HepG2 (cell line): Measurements from ENCODE around the gene ASB16. TPM values are rescaled to one million over a fixed set of nuclear protein-coding genes. Genes with fewer than 3 reads are reported as not detected.
A peak's percentile ranks its signal among the peaks of the same experiment; 100 is the strongest.

Experiments used
- BHLHE40 ChIP-seq: IDR thresholded peaks from 2 replicates; pipeline ENCODE4 v1.6.1; 2011; ENCODE audit warnings: low read length, improper control_type of control experiment
- ETV6 ChIP-seq: sonication (generic); formaldehyde crosslinking; conservative IDR thresholded peaks from 2 replicates; pipeline ENCODE4 v1.4.0; 2020; ENCODE audit warnings: missing genetic modification reagents
- HCFC1 ChIP-seq: fragments of 150-350 bp; IDR thresholded peaks from 2 replicates; pipeline ENCODE4 v1.6.1; 2014; ENCODE audit warnings: low read depth, low read length
- HDAC1 ChIP-seq: sonication (generic); formaldehyde crosslinking; IDR thresholded peaks from 2 replicates; pipeline ENCODE4 v1.5.1; 2020; ENCODE audit warnings: mild to moderate bottlenecking, missing genetic modification reagents
- KAT7 ChIP-seq: IDR thresholded peaks from 2 replicates; pipeline ENCODE4 v1.6.1; 2018; ENCODE audit warnings: borderline replicate concordance, missing compliant biosample characterization
- NCOA1 ChIP-seq: sonication (generic); formaldehyde crosslinking; IDR thresholded peaks from 2 replicates; pipeline ENCODE4 v1.9.0; 2021; ENCODE audit warnings: missing genetic modification reagents
- POGZ ChIP-seq: sonication (generic); formaldehyde crosslinking; IDR thresholded peaks from 2 replicates; pipeline ENCODE4 v1.4.0; 2020; ENCODE audit warnings: mild to moderate bottlenecking, missing genetic modification reagents
- RBAK ChIP-seq: sonication (generic); formaldehyde crosslinking; IDR thresholded peaks from 2 replicates; pipeline ENCODE4 v1.5.1; 2020; ENCODE audit warnings: mild to moderate bottlenecking, missing genetic modification reagents
- RFXANK ChIP-seq: IDR thresholded peaks from 2 replicates; pipeline ENCODE4 v1.6.1; 2016
- SALL2 ChIP-seq: sonication (generic); formaldehyde crosslinking; IDR thresholded peaks from 2 replicates; pipeline ENCODE4 v1.8.1; 2023; ENCODE audit warnings: mild to moderate bottlenecking, missing genetic modification reagents, inconsistent platforms
- SIX4 ChIP-seq: sonication (generic); formaldehyde crosslinking; IDR thresholded peaks from 2 replicates; pipeline ENCODE4 v1.4.0; 2020; ENCODE audit warnings: missing genetic modification reagents
- SRSF1 ChIP-seq: fragments of 200-400 bp; formaldehyde crosslinking; optimal IDR thresholded peaks from 2 replicates; pipeline ENCODE3; 2017; ENCODE audit warnings: mild to moderate bottlenecking, low read depth, low read length, moderate library complexity
- TIGD3 ChIP-seq: sonication (generic); formaldehyde crosslinking; IDR thresholded peaks from 2 replicates; pipeline ENCODE4 v1.5.1; 2020; ENCODE audit warnings: mild to moderate bottlenecking, missing genetic modification reagents, borderline replicate concordance
- TP53 ChIP-seq: sonication (generic); formaldehyde crosslinking; conservative IDR thresholded peaks from 2 replicates; pipeline ENCODE4 v1.4.0; 2020; ENCODE audit warnings: missing genetic modification reagents
- ZHX2 ChIP-seq, 2 experiments: sonication (generic) in 1 of 2; formaldehyde crosslinking in 1 of 2; IDR thresholded peaks; 2 replicates each; pipeline versions ENCODE4 v1.6.1 to v1.9.0; 2014 to 2022; ENCODE audit warnings: antibody characterized with exemption in 1 of 2, borderline replicate concordance in 1 of 2, inconsistent platforms in 1 of 2, low read depth in 1 of 2, missing genetic modification reagents in 1 of 2
- ZNF121 ChIP-seq: sonication (generic); formaldehyde crosslinking; IDR thresholded peaks from 2 replicates; pipeline ENCODE4 v1.5.0; 2020; ENCODE audit warnings: mild to moderate bottlenecking, missing genetic modification reagents
- ZNF296 ChIP-seq: sonication (generic); formaldehyde crosslinking; conservative IDR thresholded peaks from 2 replicates; pipeline ENCODE4 v1.5.0; 2020; ENCODE audit warnings: mild to moderate bottlenecking, missing genetic modification reagents
- ZNF354B ChIP-seq: sonication (generic); formaldehyde crosslinking; IDR thresholded peaks from 2 replicates; pipeline ENCODE4 v1.8.0; 2022; ENCODE audit warnings: mild to moderate bottlenecking, missing genetic modification reagents
- ZNF501 ChIP-seq: sonication (generic); formaldehyde crosslinking; IDR thresholded peaks from 2 replicates; pipeline ENCODE4 v1.5.1; 2020; ENCODE audit warnings: mild to moderate bottlenecking, moderate library complexity, missing genetic modification reagents
- ZNF563 ChIP-seq: sonication (generic); formaldehyde crosslinking; IDR thresholded peaks from 2 replicates; pipeline ENCODE4 v1.8.0; 2022; ENCODE audit warnings: mild to moderate bottlenecking, moderate library complexity, missing genetic modification reagents
- ZNF709 ChIP-seq: sonication (generic); formaldehyde crosslinking; IDR thresholded peaks from 2 replicates; pipeline ENCODE4 v1.5.0; 2020; ENCODE audit warnings: mild to moderate bottlenecking, missing genetic modification reagents
- ZNF788 ChIP-seq: sonication (generic); formaldehyde crosslinking; IDR thresholded peaks from 2 replicates; pipeline ENCODE4 v1.5.0; 2020; ENCODE audit warnings: mild to moderate bottlenecking, missing genetic modification reagents, borderline replicate concordance
- ZXDC ChIP-seq: sonication (generic); formaldehyde crosslinking; IDR thresholded peaks from 2 replicates; pipeline ENCODE4 v1.5.0; 2020; ENCODE audit warnings: mild to moderate bottlenecking, missing genetic modification reagents
- polyA plus RNA-seq, 8 experiments: library from polyadenylated mRNA; depleted of rRNA in 3 of 8; stranded (reverse) in 7 of 8; unstranded in 1 of 8; fragments of >200 nt; fragmentation: Illumina TruSeq in 4 of 8; extraction: Trizol in 4 of 8; gene quantifications; 2 replicates each; pipeline versions ENCODE4 v1.2.1 to v1.2.3, GENCODE V29; 2011 to 2016; ENCODE audit warnings: low read depth in 4 of 8, missing spikeins in 1 of 8, mixed read lengths in 1 of 8; ENCODE audit not compliant: insufficient read depth in 1 of 8
- total RNA-seq, 5 experiments: library from RNA; depleted of rRNA; stranded (reverse); fragments of >200 nt; fragmentation: Illumina TruSeq; extraction: Trizol; gene quantifications; 2 replicates each; pipeline ENCODE4 v1.2.3, GENCODE V29; 2016; ENCODE audit warnings: low read depth in 1 of 5

The ASB16 gene
- total and polyA plus RNA-seq, 2 of the 13 experiments (the other 11 are each of a cell fraction or from before 2014, with no cell fraction given), result 0.07 TPM; not detected in 1

- TF ChIP-seq TP53 (CRISPR knock-in tag) (no peak), ZHX2 (IDR thresholded peaks at IDR 0.05; ENCODE audit: low read depth) (no peak), ZHX2 (CRISPR knock-in tag; IDR thresholded peaks at IDR 0.05; ENCODE audit: borderline replicate concordance) (0 out of 2 replicates have a peak, but pooled peaks have one; percentile 47), ZNF788 (CRISPR knock-in tag) (no peak), ZNF709 (no peak), ZNF501 (CRISPR knock-in tag) (peak; percentile 51), ZNF563 (CRISPR knock-in tag) (0 out of 2 replicates have a peak, but pooled peaks have one; percentile 2), RFXANK (no peak), POGZ (CRISPR knock-in tag) (peak; percentile 35; the same call in 1 of the 2 replicates), SALL2 (CRISPR knock-in tag) (no peak), TIGD3 (CRISPR knock-in tag) (no peak), HDAC1 (CRISPR knock-in tag) (no peak), RBAK (CRISPR knock-in tag) (no peak), KAT7 (CRISPR knock-in tag) (no peak), ZNF121 (CRISPR knock-in tag) (no peak), NCOA1 (CRISPR knock-in tag) (no peak), ZNF354B (no peak), ETV6 (no peak), ZNF296 (CRISPR knock-in tag) (0 out of 2 replicates have a peak, but pooled peaks have one; percentile 50), ZXDC (no peak; the same call in 1 of the 2 replicates), BHLHE40 (no peak), SRSF1 (no peak), SIX4 (CRISPR knock-in tag) (no peak), HCFC1 (no peak)
These were observed 51.3 kb downstream of the ASB16 start (continued) for GRCh38 chr17:44221862-44222111.
